Measurements from ENCODE around the gene DRC1.

DRC1 gene

DNA sequence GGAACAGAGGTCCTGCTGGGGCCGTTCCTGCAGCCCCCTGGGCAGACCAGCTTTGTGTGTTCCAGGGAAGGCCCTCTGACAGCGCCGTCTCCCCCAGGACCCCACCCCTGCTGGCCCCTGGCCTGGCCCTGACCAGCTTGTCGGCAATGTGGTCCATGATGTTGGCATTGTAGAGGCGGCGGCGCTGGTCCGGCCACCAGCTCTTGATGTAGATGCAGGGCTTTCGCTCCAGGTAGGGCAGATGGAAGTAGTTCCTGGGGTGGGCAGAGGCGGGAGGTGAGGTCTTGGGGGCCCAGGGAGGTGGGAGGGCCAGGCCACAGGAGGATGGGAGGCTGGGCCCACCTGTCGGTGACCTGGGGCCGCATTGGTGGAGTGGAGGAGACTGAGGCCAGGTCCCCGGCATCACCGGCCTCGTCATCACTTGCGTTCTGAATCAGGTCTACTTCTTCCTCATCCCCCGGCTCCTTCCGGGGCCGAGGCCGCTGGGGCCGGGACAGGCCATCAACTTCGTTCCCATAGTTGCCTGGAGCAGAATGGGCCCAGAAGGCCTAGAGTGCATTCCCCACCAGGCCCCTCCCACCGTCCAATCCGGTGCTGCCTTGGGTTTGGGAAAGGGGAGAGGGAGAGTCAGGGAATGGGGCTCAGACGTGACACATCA lies 77.5 kb downstream of the DRC1 start:
- TF ChIP-seq, protein P1, sequence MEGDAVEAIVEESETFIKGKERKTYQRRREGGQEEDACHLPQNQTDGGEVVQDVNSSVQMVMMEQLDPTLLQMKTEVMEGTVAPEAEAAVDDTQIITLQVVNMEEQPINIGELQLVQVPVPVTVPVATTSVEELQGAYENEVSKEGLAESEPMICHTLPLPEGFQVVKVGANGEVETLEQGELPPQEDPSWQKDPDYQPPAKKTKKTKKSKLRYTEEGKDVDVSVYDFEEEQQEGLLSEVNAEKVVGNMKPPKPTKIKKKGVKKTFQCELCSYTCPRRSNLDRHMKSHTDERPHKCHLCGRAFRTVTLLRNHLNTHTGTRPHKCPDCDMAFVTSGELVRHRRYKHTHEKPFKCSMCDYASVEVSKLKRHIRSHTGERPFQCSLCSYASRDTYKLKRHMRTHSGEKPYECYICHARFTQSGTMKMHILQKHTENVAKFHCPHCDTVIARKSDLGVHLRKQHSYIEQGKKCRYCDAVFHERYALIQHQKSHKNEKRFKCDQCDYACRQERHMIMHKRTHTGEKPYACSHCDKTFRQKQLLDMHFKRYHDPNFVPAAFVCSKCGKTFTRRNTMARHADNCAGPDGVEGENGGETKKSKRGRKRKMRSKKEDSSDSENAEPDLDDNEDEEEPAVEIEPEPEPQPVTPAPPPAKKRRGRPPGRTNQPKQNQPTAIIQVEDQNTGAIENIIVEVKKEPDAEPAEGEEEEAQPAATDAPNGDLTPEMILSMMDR (IDR thresholded peaks at IDR 0.05; ENCODE audit: low read depth, low read length, missing control alignments): no peak
- no peak for DNase-seq (ENCODE audit: low read depth)
- no peak overlapping the region for H3K4me3 ChIP-seq (ENCODE audit: low read depth, low read length)
- in situ Hi-C loops (cut with HindIII; ENCODE audit: low sequenced_read_pairs): no loop called here

DNA sequence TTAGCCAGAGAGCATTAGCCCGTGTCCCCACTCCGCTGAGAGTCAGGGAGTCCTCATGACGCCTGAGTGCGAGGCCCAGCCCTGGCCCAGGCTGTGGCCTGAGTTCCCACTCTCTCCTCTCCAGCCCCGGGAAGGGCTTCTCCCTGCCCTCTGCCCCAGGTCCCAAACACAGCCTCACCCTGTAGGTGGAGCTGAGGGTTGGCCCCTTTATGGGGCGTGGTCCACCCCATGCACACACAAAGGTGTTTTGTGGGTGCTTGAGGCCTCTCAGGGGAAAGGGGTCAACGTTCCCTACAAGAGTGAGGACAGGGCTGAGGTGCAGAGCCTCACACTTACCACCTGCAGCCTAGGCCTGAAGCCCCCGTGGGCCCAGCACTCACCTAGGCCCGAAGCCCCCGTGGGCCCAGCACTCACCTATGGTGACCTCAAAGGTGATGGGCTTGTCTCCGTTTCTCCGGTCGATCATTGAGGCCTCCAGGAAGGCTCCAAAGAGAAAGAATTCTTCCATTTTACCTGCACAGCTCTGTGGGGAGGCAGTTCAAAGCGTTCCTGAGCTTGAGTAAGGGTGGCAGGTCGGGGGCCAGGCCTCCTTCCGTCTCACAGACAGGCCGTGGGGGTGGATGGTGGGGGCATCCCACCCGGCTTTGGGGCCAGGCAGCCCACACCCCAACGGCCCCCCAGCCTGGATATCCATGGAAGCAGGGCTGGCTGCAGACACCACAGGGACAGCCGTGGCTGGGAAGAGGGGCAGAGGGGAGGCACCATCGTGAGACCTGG lies 78.3 kb downstream of the DRC1 start:
- no peak for DNase-seq (ENCODE audit: low read depth)
- TF ChIP-seq, protein P1 (IDR thresholded peaks at IDR 0.05; ENCODE audit: low read depth, low read length, missing control alignments): no peak
- in situ Hi-C loops (cut with HindIII; ENCODE audit: low sequenced_read_pairs): no loop called here
- H3K4me3 ChIP-seq (ENCODE audit: low read depth, low read length): no peak overlapping the region

DNA sequence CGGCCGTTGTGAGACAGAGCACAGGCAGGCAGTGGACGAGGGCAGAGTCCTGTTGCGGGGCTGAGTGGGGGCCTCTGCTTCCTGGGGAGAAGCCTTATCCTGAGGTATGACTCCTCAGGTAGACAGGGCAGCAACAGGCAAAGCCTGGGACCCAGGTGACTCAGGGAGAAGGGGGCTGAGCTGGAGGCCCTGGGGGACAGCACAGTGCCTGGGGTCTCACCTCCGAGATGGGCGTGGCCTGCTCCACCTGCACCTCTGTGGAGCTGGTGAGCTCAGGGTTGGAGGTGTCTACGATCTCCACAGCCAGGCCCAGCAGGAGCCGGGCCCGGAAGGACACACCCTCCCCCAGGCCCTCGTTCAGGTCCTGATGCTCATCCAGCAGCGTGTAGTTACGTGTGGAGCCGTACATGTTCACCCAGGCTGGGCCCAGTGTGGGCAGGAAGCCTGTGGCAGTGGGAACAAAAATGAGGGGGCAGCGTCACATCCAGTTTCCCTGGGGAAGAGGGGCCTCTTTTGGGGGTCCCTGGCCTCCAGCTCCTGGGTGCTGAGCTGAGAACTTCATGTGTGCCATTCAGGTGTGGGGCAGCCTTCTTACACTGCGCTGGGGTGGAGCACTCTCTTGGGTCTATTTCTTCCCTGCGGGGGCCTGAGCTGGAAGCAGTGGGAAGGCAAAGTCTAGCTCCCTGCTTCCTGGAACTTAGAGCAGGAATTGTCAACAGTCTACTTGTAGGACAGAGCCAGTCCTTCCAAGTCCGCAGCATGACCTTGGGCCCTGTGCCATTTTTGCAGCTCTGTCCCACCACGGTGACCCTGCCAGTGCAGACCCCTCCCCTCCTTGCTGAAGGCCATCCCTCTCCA lies 79.1 kb downstream of the DRC1 start:
- DNase-seq (ENCODE audit: low read depth): no peak
- TF ChIP-seq, protein P1 (IDR thresholded peaks at IDR 0.05; ENCODE audit: low read depth, low read length, missing control alignments): no peak
- in situ Hi-C loops (cut with HindIII; ENCODE audit: low sequenced_read_pairs): no loop called here
- no peak overlapping the region for H3K4me3 ChIP-seq (ENCODE audit: low read depth, low read length)

DNA sequence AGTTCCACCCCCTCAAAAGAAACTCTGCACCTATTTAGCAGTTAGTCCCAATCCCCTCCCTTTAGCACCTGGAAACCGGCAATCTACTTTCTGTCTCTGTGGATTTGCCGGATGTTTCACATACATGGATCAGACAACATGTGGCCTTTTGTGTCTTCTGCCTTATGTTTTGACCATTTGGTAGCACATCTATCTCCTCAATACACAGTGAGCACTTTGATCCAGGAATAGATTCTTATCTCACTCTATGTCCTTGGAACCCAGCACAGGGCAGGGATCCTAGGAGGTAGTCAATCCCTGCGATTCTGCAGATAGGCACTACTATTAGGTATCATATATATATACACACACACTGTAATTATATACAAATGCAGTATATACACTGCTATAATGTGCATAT lies 80.0 kb downstream of the DRC1 start:
- DNase-seq (ENCODE audit: low read depth): no peak
- in situ Hi-C loops (cut with HindIII; ENCODE audit: low sequenced_read_pairs): no loop called here
- TF ChIP-seq, protein P1 (IDR thresholded peaks at IDR 0.05; ENCODE audit: low read depth, low read length, missing control alignments): no peak
- H3K4me3 ChIP-seq (ENCODE audit: low read depth, low read length): no peak overlapping the region

DNA sequence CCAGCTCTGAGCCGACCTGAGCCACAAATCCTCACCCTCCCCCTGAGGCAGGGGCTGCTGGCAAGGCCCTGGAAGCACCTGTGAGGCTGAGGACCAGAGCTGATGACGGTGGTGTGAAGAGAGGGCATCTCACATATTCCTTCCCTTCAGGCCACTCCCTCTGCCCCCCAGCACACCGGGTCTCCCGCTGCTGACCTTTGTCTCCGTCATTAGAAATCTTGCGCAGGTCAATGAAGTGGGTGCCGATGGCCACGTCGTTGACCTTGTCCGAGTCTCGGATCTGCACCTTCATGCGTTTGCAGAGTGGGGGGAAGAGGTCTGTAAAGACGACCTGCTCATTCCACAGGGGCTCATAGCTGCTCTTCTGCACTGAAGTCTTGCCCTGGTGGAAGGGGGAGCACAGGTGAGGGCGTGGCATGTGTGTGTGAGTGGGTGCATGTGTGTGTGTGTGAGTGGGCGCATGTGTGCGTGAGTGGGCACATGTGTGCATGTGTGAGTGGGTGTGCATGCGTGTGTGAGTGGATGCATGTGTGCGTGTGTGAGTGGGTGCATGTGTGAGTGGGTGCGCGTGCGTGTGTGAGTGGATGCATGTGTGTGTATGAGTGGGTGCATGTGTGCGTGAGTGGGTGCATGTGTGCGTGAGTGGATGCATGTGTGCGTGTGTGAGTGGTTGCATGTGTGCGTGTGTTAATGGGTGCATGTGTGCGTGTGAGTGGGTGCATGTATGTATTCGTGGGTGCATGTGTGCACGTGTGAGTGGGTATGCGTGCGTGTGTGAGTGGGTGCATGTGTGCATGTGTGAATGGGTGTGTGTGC lies 80.7 kb downstream of the DRC1 start:
- DNase-seq (ENCODE audit: low read depth): no peak
- TF ChIP-seq, protein P1 (IDR thresholded peaks at IDR 0.05; ENCODE audit: low read depth, low read length, missing control alignments): no peak
- H3K4me3 ChIP-seq (ENCODE audit: low read depth, low read length): no peak overlapping the region
- in situ Hi-C loops (cut with HindIII; ENCODE audit: low sequenced_read_pairs): no loop called here

DNA sequence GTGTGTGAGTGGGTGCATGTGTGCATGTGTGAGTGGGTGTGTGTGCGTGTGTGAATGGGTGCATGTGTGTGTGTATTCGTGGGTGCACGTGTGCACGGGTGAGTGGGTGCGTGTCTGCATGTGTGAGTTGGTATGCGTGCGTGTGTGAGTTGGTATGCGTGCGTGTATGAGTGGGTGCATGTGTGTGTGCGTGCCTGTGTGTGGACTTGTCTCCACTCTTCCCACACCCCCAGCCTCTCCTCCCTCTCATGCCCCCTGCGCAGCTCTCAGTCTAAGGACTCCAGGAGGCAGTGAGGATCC lies 81.3 kb downstream of the DRC1 start:
- in situ Hi-C loops (cut with HindIII; ENCODE audit: low sequenced_read_pairs): no loop called here
- H3K4me3 ChIP-seq (ENCODE audit: low read depth, low read length): no peak overlapping the region
- DNase-seq (ENCODE audit: low read depth): no peak
- TF ChIP-seq, protein P1 (IDR thresholded peaks at IDR 0.05; ENCODE audit: low read depth, low read length, missing control alignments): no peak
